PC-9 (cell line): ENCODE measurements around the gene CA12. TPM values are rescaled to one million over a fixed set of nuclear protein-coding genes. Genes with fewer than 3 reads are reported as not detected.

Experiments used
- BruUV-seq: library from RNA; stranded (reverse); fragments of 400-500 nt; replicated peaks from 2 replicates; lab custom pipeline; 2021; lab: Mats Ljungman, UMichigan
- CTCF ChIA-PET: fragments of 300-600 bp; sonication (Branson Sonifier 250); formaldehyde crosslinking; loops from one replicate; lab custom pipeline; 2022; ENCODE audit warnings: antibody characterized with exemption; lab: Charles Lee
- POLR2A ChIA-PET: fragments of 300-600 bp; sonication (Branson Sonifier 250); formaldehyde crosslinking; loops from one replicate; lab custom pipeline; 2022; ENCODE audit warnings: antibody characterized with exemption; ENCODE audit not compliant: unreplicated experiment; lab: Charles Lee
- DNase-seq, 2 experiments: peaks; one replicate each; pipeline versions ENCODE4 v3.0.0 to v3.0.0-alpha.2; 2015 to 2022; ENCODE audit warnings: mixed read lengths in 1 of 2
- H2AFZ ChIP-seq: fragments of 200-600 bp; sonication (generic); 2 replicates; pipeline ENCODE4 v1.8.1; 2017; ENCODE audit warnings: antibody characterized with exemption
- H3F3A ChIP-seq: fragments of 200-600 bp; sonication (generic); 2 replicates; pipeline ENCODE4 v1.8.1; 2017; ENCODE audit warnings: antibody characterized with exemption, mild to moderate bottlenecking, low read depth; ENCODE audit not compliant: insufficient read depth
- H3K27ac ChIP-seq: fragments of 200-600 bp; sonication (generic); 2 replicates; pipeline ENCODE4 v1.6.1; 2016; ENCODE audit warnings: mixed run types
- H3K27me3 ChIP-seq: fragments of 200-600 bp; sonication (generic); 2 replicates; pipeline ENCODE4 v1.6.1; 2016; ENCODE audit warnings: low read depth, mixed run types; ENCODE audit not compliant: insufficient read depth
- H3K36me3 ChIP-seq: fragments of 200-600 bp; sonication (generic); 2 replicates; pipeline ENCODE4 v1.6.1; 2016; ENCODE audit warnings: low read depth, mixed run types
- H3K4me1 ChIP-seq: fragments of 200-600 bp; sonication (generic); replicated peaks from 2 replicates; pipeline ENCODE4 v1.6.1; 2016; ENCODE audit warnings: mixed run types; ENCODE audit not compliant: insufficient read depth
- H3K4me2 ChIP-seq: fragments of 200-600 bp; sonication (generic); 2 replicates; pipeline ENCODE4 v1.6.1; 2017; ENCODE audit warnings: mixed run types
- H3K4me3 ChIP-seq: fragments of 200-600 bp; sonication (generic); 2 replicates; pipeline ENCODE4 v1.6.1; 2016; ENCODE audit warnings: mixed run types
- H3K79me2 ChIP-seq: fragments of 200-600 bp; sonication (generic); 2 replicates; pipeline ENCODE4 v1.6.1; 2017; ENCODE audit warnings: low read depth, mixed run types
- H3K9me2 ChIP-seq: fragments of 200-600 bp; sonication (generic); 2 replicates; pipeline ENCODE4 v1.8.1; 2017; ENCODE audit warnings: mild to moderate bottlenecking; ENCODE audit not compliant: insufficient read depth
- H3K9me3 ChIP-seq: fragments of 200-600 bp; sonication (generic); 2 replicates; pipeline ENCODE4 v1.8.1; 2016; ENCODE audit warnings: low read depth; ENCODE audit not compliant: insufficient read depth
- H4K20me1 ChIP-seq: fragments of 200-600 bp; sonication (generic); 2 replicates; pipeline ENCODE4 v1.8.1; 2017; ENCODE audit not compliant: insufficient read depth
- EZH2 ChIP-seq: fragments of 200-600 bp; sonication (generic); IDR thresholded peaks from 2 replicates; pipeline ENCODE4 v1.8.0; 2017; ENCODE audit warnings: antibody characterized with exemption, low read depth
- intact Hi-C: fragments of 100-400 bp; cut with micrococcal nuclease; formaldehyde crosslinking; loops from one replicate; pipeline ENCODE4 v1.10.0; 2022; ENCODE audit not compliant: unreplicated experiment
- total RNA-seq: library from RNA; stranded (reverse); gene quantifications from 2 replicates; pipeline ENCODE4 v1.2.3, GENCODE V29; 2021
- TF ChIP-seq, protein P1 (sequence below): fragments of 200-600 bp; sonication (generic); conservative IDR thresholded peaks from 2 replicates; pipeline ENCODE4 v1.6.1; 2017; ENCODE audit warnings: mixed run types, antibody characterized with exemption, mild to moderate bottlenecking, moderate library complexity

Gene CA12
- total RNA-seq, 1 experiment from 2014 or later: 4.6 TPM

GRCh38 chr15:63371297-63371918, 10.2 kb downstream of the CA12 start:
- ChIA-PET POLR2A (interaction anchor here (0.5 kb wide), 1 partner anchor 397 kb away, joined by 36 read pairs; no protein-coding TSS in a partner anchor), CTCF (interaction anchor here (0.5 to 0.6 kb wide), 2 partner anchors 80 to 94 kb away, joined by 3 to 7 read pairs; partner anchors contain the start of gene APH1B)
- DNase-seq: no peak
- H3F3A ChIP-seq: peaks cover 27% of the 10 kb centered on the region; the same call in 1 of the 2 replicates
- no peaks in the 10 kb centered on the region for H3K79me2 ChIP-seq
- no peaks in the 10 kb centered on the region for H4K20me1 ChIP-seq
- intact Hi-C loops: no loop called here
- H3K27me3 ChIP-seq: no peaks in the 10 kb centered on the region
- H3K4me1 ChIP-seq: peaks cover 50% of the 10 kb centered on the region
- BruUV-seq: no TSS peak
- no peak overlapping the region for H3K27ac ChIP-seq
- H2AFZ ChIP-seq: no peak overlapping the region
- no peak for TF ChIP-seq EZH2
- TF ChIP-seq, protein P1, sequence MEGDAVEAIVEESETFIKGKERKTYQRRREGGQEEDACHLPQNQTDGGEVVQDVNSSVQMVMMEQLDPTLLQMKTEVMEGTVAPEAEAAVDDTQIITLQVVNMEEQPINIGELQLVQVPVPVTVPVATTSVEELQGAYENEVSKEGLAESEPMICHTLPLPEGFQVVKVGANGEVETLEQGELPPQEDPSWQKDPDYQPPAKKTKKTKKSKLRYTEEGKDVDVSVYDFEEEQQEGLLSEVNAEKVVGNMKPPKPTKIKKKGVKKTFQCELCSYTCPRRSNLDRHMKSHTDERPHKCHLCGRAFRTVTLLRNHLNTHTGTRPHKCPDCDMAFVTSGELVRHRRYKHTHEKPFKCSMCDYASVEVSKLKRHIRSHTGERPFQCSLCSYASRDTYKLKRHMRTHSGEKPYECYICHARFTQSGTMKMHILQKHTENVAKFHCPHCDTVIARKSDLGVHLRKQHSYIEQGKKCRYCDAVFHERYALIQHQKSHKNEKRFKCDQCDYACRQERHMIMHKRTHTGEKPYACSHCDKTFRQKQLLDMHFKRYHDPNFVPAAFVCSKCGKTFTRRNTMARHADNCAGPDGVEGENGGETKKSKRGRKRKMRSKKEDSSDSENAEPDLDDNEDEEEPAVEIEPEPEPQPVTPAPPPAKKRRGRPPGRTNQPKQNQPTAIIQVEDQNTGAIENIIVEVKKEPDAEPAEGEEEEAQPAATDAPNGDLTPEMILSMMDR: no peak
- H3K9me3 ChIP-seq: no peaks in the 10 kb centered on the region
- no peaks in the 10 kb centered on the region for H3K9me2 ChIP-seq
- H3K36me3 ChIP-seq: no peaks in the 10 kb centered on the region
- H3K4me2 ChIP-seq: no peak overlapping the region
- no peak overlapping the region for H3K4me3 ChIP-seq

DNA sequence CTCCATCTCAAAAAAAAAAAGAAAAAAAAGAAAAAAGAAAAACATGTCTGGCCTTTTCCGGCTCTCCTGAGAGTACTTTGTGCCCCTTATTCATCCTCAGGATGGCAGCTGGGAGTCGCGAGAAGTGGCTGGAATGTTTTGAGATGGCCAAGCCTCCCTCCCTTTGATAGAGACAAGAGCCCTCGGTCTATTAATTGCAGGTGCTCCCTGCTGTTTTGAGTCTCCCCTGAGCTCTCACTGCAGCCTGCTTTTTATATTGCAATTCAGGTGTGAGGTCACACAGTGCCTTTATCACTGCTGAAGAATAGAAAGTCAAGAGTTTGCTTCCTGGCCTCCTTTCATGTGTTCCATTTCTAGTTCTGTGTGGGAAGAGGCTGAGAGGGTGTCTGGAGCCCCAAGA, 10.9 kb downstream of the CA12 start:
- Histone ChIP-seq H3K4me2 (no peak overlapping the region), H3K27me3 (no peaks in the 10 kb centered on the region), H3K4me3 (no peak overlapping the region), H3K4me1 (peaks cover 46% of the 10 kb centered on the region), H3K36me3 (no peaks in the 10 kb centered on the region), H4K20me1 (no peaks in the 10 kb centered on the region), H3K27ac (no peak overlapping the region), H3K9me3 (no peaks in the 10 kb centered on the region), H3K79me2 (no peaks in the 10 kb centered on the region), H3K9me2 (no peaks in the 10 kb centered on the region), H3F3A (peaks cover 26% of the 10 kb centered on the region; the same call in 1 of the 2 replicates), H2AFZ (no peak overlapping the region)
- ChIA-PET POLR2A (no interaction called here), CTCF (no interaction called here)
- TF ChIP-seq EZH2: no peak
- TF ChIP-seq, protein P1: no peak
- no peak for DNase-seq
- intact Hi-C loops: no loop called here
- no TSS peak for BruUV-seq

- Histone ChIP-seq H3K27ac (no peak overlapping the region), H3K9me3 (no peaks in the 10 kb centered on the region), H3K36me3 (no peaks in the 10 kb centered on the region), H2AFZ (no peak overlapping the region), H4K20me1 (no peaks in the 10 kb centered on the region), H3K4me2 (no peak overlapping the region), H3K4me1 (peaks cover 36% of the 10 kb centered on the region), H3K79me2 (no peaks in the 10 kb centered on the region), H3F3A (peaks cover 17% of the 10 kb centered on the region; the same call in 1 of the 2 replicates), H3K9me2 (no peaks in the 10 kb centered on the region), H3K27me3 (no peaks in the 10 kb centered on the region), H3K4me3 (no peak overlapping the region)
- intact Hi-C loops: no loop called here
- no peak for DNase-seq
- ChIA-PET CTCF (no interaction called here), POLR2A (no interaction called here)
- TF ChIP-seq, protein P1: no peak
- BruUV-seq: no TSS peak
These were observed 11.9 kb downstream of the CA12 start for GRCh38 chr15:63369781-63370180.
